ENCODE results near the gene SPEM3. TPM values are rescaled to one million over a fixed set of nuclear protein-coding genes. Genes with fewer than 3 reads are reported as not detected.
A peak's percentile ranks its signal among the peaks of the same experiment; 100 is the strongest.

The SPEM3 gene
- total and polyA plus RNA-seq, 2 of the 13 experiments (the other 11 are each of a cell fraction or from before 2014, with no cell fraction given): not detected

DNA sequence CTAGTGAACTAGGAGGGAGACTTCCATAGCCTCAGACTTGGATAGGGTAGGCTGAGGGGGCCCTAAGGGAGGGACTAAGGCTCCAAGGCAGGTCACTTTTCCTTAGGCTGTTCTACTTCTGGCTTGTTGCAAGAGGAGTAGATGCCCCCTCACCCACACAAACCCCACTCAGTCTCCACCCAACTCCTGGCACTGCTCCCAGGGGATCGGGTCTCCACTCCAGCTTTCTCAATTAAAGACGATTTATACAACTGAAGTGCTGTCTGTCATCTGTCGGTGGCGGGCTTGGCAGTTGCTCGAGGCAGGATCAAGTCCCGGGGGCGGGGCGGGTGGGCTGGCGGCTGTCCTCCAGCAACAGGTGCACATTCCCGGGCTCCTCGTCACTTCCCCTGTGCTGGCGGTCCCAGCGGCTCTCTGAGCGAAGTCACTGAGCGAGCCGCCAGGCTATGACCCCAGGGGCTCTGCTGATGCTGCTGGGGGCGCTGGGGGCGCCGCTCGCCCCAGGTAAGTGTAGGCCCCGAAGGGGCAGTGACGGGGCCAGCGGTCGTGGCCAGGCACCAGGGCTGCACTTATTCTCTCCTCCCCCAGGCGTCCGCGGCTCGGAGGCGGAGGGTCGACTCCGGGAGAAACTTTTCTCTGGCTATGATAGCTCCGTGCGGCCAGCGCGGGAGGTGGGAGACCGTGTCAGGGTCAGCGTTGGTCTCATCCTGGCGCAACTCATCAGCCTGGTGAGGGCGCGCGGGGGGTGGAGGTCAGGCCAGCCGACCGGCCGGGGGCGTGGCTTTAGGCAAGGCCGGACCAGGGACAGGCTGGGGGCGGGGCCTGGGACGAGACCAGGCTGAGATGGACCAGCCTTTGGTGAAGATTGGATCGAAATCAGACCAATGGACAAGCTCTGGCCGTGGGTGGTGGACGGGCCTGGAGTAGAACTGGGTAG lies 16.3 kb downstream of the SPEM3 start, which contains the start of gene CHRNB1 (continued):
- TF ChIP-seq ZNF296 (CRISPR knock-in tag; conservative IDR thresholded peaks at IDR 0.05): no peak
- TF ChIP-seq U2AF1 (optimal IDR thresholded peaks at IDR 0.05; ENCODE audit: low read depth, low read length): no peak
- TF ChIP-seq PCBP1 (IDR thresholded peaks at IDR 0.05; ENCODE audit: borderline replicate concordance, low read depth, low read length): 0 out of 2 replicates have a peak, but pooled peaks have one; percentile 51
- TF ChIP-seq, protein P1, sequence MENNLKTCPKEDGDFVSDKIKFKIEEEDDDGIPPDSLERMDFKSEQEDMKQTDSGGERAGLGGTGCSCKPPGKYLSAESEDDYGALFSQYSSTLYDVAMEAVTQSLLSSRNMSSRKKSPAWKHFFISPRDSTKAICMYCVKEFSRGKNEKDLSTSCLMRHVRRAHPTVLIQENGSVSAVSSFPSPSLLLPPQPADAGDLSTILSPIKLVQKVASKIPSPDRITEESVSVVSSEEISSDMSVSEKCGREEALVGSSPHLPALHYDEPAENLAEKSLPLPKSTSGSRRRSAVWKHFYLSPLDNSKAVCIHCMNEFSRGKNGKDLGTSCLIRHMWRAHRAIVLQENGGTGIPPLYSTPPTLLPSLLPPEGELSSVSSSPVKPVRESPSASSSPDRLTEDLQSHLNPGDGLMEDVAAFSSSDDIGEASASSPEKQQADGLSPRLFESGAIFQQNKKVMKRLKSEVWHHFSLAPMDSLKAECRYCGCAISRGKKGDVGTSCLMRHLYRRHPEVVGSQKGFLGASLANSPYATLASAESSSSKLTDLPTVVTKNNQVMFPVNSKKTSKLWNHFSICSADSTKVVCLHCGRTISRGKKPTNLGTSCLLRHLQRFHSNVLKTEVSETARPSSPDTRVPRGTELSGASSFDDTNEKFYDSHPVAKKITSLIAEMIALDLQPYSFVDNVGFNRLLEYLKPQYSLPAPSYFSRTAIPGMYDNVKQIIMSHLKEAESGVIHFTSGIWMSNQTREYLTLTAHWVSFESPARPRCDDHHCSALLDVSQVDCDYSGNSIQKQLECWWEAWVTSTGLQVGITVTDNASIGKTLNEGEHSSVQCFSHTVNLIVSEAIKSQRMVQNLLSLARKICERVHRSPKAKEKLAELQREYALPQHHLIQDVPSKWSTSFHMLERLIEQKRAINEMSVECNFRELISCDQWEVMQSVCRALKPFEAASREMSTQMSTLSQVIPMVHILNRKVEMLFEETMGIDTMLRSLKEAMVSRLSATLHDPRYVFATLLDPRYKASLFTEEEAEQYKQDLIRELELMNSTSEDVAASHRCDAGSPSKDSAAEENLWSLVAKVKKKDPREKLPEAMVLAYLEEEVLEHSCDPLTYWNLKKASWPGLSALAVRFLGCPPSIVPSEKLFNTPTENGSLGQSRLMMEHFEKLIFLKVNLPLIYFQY (CRISPR knock-in tag; IDR thresholded peaks at IDR 0.05; ENCODE audit: borderline replicate concordance): 0 out of 2 replicates have a peak, but pooled peaks have one; percentile 28
- TF ChIP-seq MEIS1 (CRISPR knock-in tag; IDR thresholded peaks at IDR 0.05; ENCODE audit: borderline replicate concordance): peak; percentile 80; the same call in 1 of the 2 replicates
- no peak for TF ChIP-seq TGIF2 (CRISPR knock-in tag; IDR thresholded peaks at IDR 0.05)
- no peak for TF ChIP-seq ZC3H4 (CRISPR knock-in tag; IDR thresholded peaks at IDR 0.05; ENCODE audit: borderline replicate concordance)
- peak; percentile 84 for TF ChIP-seq RBM39 (IDR thresholded peaks at IDR 0.05; ENCODE audit: low read depth, low read length, poor library complexity, severe bottlenecking)
- TF ChIP-seq ADNP (CRISPR knock-in tag; IDR thresholded peaks at IDR 0.05): no peak
- TF ChIP-seq ISL2 (CRISPR knock-in tag; IDR thresholded peaks at IDR 0.05): no peak
- no peak for TF ChIP-seq ZNF354B (CRISPR knock-in tag; IDR thresholded peaks at IDR 0.05)
- TF ChIP-seq ZFY (CRISPR knock-in tag; IDR thresholded peaks at IDR 0.05): peak; percentile 81
- TF ChIP-seq ZNF207 (IDR thresholded peaks at IDR 0.05; ENCODE audit: borderline replicate concordance): no peak
- no peak for TF ChIP-seq ZNF121 (CRISPR knock-in tag; IDR thresholded peaks at IDR 0.05)
- TF ChIP-seq SCMH1 (CRISPR knock-in tag; IDR thresholded peaks at IDR 0.05; ENCODE audit: borderline replicate concordance): no peak
- no peak for TF ChIP-seq ZNF83 (CRISPR knock-in tag; IDR thresholded peaks at IDR 0.05; ENCODE audit: borderline replicate concordance)
- TF ChIP-seq HCFC1 (IDR thresholded peaks at IDR 0.05; ENCODE audit: low read depth, low read length): no peak
- peak; percentile 72 for TF ChIP-seq AGO1 (IDR thresholded peaks at IDR 0.05; ENCODE audit: low read depth, low read length, poor library complexity, severe bottlenecking)
- TF ChIP-seq, protein P2, sequence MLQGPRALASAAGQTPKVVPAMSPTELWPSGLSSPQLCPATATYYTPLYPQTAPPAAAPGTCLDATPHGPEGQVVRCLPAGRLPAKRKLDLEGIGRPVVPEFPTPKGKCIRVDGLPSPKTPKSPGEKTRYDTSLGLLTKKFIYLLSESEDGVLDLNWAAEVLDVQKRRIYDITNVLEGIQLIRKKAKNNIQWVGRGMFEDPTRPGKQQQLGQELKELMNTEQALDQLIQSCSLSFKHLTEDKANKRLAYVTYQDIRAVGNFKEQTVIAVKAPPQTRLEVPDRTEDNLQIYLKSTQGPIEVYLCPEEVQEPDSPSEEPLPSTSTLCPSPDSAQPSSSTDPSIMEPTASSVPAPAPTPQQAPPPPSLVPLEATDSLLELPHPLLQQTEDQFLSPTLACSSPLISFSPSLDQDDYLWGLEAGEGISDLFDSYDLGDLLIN (CRISPR knock-in tag; IDR thresholded peaks at IDR 0.05; ENCODE audit: borderline replicate concordance): no peak
- no peak for TF ChIP-seq ZNF562 (CRISPR knock-in tag; IDR thresholded peaks at IDR 0.05; ENCODE audit: borderline replicate concordance)
- 0 out of 2 replicates have a peak, but pooled peaks have one; percentile 18 for TF ChIP-seq NCOA2 (CRISPR knock-in tag; IDR thresholded peaks at IDR 0.05)
- peak; percentile 64; the same call in 1 of the 2 replicates for TF ChIP-seq TAF1 (CRISPR knock-in tag; IDR thresholded peaks at IDR 0.05)
- no peak for TF ChIP-seq SOX13 (IDR thresholded peaks at IDR 0.05)
- no peak for TF ChIP-seq SOX13 (CRISPR knock-in tag; conservative IDR thresholded peaks at IDR 0.05 in 1 of 2, IDR thresholded peaks at IDR 0.05 in 1 of 2)
- peak; percentile 57 for TF ChIP-seq ATF7-NPFF (CRISPR knock-in tag; IDR thresholded peaks at IDR 0.05; ENCODE audit: low read depth)
- 0 out of 2 replicates have a peak, but pooled peaks have one; percentile 69 for TF ChIP-seq ZNF20 (CRISPR knock-in tag; IDR thresholded peaks at IDR 0.05)

Measured in HepG2 (cell line).